GM12892 (cell line): ENCODE data around the gene PHF20.

Experiments used
- DNase-seq: peaks from one replicate; pipeline ENCODE4 v3.0.0; 2011; ENCODE audit not compliant: insufficient read length
- FAIRE-seq: peaks from 2 replicates; lab custom pipeline; 2011; peaks lifted over from hg19 to GRCh38; lab: Jason Lieb, UNC
- POLR2A ChIP-seq: IDR thresholded peaks from 2 replicates; pipeline ENCODE4 v1.6.1; 2011; ENCODE audit warnings: low read depth, low read length, control low read depth
- POLR2AphosphoS5 ChIP-seq: IDR thresholded peaks from 2 replicates; pipeline ENCODE4 v1.6.1; 2011; ENCODE audit warnings: low read depth, low read length, control low read depth
- TAF1 ChIP-seq: IDR thresholded peaks from 2 replicates; pipeline ENCODE4 v1.6.1; 2011; ENCODE audit warnings: low read depth, mild to moderate bottlenecking, control low read depth, low read length, borderline replicate concordance

The PHF20 gene

GRCh38 chr20:35903843-35904242, 132.0 kb downstream of the PHF20 start:
- no peak for TF ChIP-seq POLR2A
- TF ChIP-seq TAF1 = no peak
- no peak for TF ChIP-seq POLR2AphosphoS5
- no peak for FAIRE-seq
- no peak for DNase-seq

DNA sequence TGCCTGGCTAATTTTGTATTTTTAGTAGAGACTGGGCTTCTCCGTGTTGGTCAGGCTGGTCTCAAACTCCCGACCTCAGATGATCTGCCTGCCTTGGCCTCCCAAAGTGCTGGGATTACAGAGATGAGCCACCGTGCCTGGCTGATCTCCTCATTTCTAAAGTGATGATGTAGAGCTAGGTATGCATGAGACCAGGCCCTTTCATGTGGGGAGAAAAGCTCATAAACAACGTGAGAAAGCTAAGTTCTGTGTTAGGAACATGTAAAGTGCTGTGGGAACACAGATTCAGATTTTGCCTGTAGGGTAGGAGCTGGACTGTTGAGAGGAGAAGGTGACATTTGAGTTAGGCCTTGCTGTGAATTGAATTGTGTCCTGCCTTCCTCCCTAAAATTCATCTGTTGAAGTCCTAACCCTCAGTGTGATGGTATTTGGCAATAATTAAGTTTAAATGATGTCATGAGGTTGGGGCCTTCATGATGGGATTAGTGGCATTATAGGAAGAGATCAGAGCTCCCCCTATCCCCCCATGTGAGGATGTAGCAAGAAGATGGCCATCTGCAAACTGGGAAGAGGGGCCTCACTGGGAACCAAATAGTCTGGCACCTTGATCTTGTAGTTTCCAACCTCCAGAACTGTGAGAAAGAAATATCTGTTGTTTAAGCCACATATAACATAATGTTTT, 133.3 kb downstream of the PHF20 start:
- TF ChIP-seq TAF1 (no peak), POLR2A (no peak), POLR2AphosphoS5 (no peak)
- no peak for DNase-seq
- FAIRE-seq = no peak

DNA sequence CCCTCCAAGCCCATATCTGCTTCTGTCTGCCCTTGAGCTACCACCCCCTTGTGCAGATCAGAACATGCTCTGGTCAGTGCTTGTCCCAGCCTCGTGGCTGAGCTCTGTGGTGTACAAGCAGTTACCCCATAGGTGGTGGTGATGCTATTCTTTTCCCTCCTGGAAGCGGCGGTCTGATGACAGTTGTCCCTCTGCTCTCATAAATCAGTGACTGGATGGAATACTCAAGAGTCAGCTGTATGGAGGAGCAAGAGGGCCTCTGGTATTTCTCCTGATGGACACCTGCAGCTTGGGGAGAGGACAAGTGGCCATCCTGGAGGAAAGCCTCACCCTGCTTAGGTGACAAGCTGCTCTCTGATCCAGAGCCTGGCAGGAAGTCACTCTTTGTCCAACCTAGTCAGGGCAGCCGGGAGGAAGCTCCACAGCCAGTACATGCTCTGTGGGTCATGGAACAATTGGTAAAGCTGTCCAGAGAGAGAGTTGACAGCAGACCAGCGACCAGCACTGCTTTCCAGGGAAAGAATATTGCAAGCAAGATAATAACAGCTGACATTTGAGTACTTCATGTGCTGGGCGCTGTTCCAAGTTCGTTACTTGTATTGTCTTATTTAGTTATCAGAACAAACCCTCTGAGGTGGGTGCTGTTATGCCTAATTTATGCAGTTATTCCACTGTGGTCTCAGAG, 135.3 kb downstream of the PHF20 start:
- DNase-seq (no peak), FAIRE-seq (no peak)
- TF ChIP-seq POLR2AphosphoS5 = no peak
- TF ChIP-seq POLR2A = no peak
- TF ChIP-seq TAF1 = no peak

DNA sequence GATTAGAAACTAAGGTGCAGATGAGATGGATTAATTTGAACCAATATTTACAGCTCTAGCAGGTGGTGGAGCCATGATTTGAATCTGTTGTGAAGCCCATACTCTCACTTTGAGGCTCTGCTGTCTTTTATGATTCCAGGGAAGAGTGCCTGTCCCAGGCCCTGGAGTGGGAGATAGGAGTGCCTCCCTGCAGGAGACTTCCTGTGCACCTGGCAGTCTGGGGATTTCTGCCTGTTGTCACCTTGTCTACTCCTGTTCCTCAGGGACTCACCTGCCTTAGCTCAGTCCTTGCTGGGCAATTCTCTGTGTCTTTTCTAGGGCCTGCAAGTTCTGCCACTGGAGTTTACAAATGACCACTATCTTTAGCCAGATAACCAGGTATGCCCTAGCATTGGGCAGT, 136.2 kb downstream of the PHF20 start:
- FAIRE-seq (no peak), DNase-seq (no peak)
- TF ChIP-seq TAF1 = no peak
- TF ChIP-seq POLR2AphosphoS5 = no peak
- no peak for TF ChIP-seq POLR2A

DNA sequence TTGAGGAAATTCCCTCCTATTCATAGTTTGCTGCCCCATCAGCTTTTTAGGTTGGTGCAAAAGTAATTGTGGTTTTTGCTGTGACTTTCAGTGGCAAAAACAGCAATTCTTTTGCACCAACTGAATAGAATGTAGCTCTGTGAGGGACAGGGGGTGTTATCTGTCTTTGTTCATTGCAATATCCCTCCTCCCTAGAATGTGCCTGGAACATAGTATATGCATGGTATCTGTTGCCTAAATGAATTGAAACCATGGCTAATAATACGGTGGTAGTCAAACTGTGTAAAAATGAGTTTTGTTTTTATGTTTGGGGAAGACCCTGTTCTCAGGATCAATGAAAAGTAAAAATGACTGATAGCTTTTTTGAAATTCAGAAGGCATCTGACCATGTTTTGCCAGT, 137.4 kb downstream of the PHF20 start:
- TF ChIP-seq POLR2AphosphoS5 = no peak
- TF ChIP-seq POLR2A = no peak
- TF ChIP-seq TAF1 = no peak
- FAIRE-seq (peak; percentile 61), DNase-seq (no peak)

- FAIRE-seq (no peak), DNase-seq (no peak)
- TF ChIP-seq POLR2A = no peak
- TF ChIP-seq TAF1 = no peak
Measured at GRCh38 chr20:35909796-35910195, 138.0 kb downstream of the PHF20 start.

- TF ChIP-seq TAF1 (no peak), POLR2AphosphoS5 (no peak), POLR2A (no peak)
- FAIRE-seq = no peak
Measured at GRCh38 chr20:35910254-35910653, 138.4 kb downstream of the PHF20 start.

GRCh38 chr20:35912881-35913280, 141.1 kb downstream of the PHF20 start:
- DNase-seq (no peak), FAIRE-seq (no peak)
- TF ChIP-seq TAF1 (no peak), POLR2AphosphoS5 (no peak), POLR2A (no peak)

More at GRCh38 chr20:35910254-35910653, 138.4 kb downstream of the PHF20 start:
- no peak for DNase-seq

DNA sequence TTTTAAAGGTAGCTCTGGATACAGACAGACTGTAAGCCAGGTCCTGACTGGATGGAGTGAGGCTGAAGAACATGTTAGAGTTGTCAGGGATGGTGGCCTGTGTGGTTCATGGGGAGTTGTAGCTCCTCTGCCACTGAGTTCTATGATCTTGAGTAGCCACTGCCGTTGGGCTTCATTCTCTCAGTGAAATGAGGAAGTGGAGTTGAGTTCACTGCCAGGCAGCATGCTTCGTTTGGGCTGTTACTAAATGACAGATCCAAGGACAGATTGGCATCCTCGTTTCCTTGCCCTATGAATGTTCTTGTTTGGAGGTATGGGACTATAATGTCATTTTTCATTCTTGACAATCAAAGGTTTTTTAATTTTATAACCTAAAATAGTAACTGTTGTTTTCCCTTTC, 145.3 kb downstream of the PHF20 start:
- TF ChIP-seq POLR2AphosphoS5 (no peak), TAF1 (no peak), POLR2A (no peak)
- DNase-seq = no peak
- no peak for FAIRE-seq

- FAIRE-seq (no peak), DNase-seq (no peak)
- no peak for TF ChIP-seq POLR2AphosphoS5
- TF ChIP-seq TAF1 = no peak
- no peak for TF ChIP-seq POLR2A
Measured at GRCh38 chr20:35918021-35918420, 146.2 kb downstream of the PHF20 start.

- DNase-seq (no peak), FAIRE-seq (no peak)
- TF ChIP-seq TAF1 (no peak), POLR2AphosphoS5 (no peak), POLR2A (no peak)
Measured at GRCh38 chr20:35920523-35920922, 148.7 kb downstream of the PHF20 start.

DNA sequence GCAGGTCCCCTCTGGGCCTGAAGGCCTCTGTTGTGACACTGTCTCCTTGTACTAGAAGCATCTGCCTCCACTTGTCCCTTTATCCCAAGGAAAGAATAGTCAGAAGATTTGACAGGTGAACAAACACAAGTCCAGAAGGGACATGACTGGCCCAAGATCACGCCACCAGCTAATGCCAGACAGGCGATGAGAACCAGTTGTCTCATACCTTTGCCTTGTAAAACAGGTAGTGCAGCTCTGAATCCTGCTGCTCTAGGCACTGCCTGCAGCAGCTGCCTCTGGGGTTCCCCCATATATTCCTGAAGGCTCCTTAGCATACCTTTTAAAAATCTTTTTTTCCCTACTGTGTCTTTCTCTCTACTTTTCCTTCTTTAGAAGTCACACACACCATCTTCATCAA, 157.5 kb downstream of the PHF20 start:
- no peak for FAIRE-seq
- TF ChIP-seq POLR2AphosphoS5 = no peak
- TF ChIP-seq TAF1 = no peak
- TF ChIP-seq POLR2A = no peak
- DNase-seq = no peak
